ENCODE data around the gene TIPARP. TPM values are rescaled to one million over a fixed set of nuclear protein-coding genes. Genes with fewer than 3 reads are reported as not detected.

TIPARP gene
- total and polyA plus RNA-seq, 2 experiments from 2014 or later = 4.5 to 6.9 TPM

DNA sequence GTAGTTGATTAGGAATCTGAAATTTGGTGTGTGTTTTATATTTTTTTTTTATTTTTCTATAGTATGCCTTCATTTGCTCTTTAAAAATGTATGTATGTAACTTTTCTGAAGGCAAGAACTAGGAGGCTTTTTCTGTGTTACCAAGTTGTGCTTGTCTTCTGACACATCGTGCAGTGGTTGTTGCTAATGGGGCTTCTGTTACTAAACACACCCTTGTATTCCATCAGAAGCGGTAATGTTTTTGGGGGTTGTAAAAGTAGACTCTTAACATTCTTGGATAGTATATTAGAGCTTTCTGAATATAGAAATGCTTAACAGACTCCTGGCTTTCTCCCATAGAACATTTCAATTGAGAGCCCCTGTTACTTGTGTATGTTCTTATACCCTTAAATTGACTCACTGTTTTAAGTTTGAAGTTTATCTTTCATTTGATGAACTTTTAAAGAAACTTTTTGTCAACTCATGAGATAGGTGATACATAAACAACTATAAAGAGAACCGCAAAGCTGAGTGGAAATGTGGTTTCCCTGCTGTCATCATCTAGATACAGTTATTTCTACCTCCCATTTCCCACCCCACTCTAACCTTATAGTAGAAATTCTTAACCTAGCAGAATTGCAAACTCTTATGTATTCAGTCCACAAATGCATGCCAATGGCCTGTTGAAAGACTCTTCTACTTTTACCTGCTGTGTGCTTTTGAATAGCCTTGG lies 2.5 kb downstream of the TIPARP start:
- H3K27me3 ChIP-seq (ENCODE audit: insufficient read depth) = peaks cover 16% of the 10 kb centered on the region; the same call in 1 of the 2 replicates
- TF ChIP-seq, protein P1, sequence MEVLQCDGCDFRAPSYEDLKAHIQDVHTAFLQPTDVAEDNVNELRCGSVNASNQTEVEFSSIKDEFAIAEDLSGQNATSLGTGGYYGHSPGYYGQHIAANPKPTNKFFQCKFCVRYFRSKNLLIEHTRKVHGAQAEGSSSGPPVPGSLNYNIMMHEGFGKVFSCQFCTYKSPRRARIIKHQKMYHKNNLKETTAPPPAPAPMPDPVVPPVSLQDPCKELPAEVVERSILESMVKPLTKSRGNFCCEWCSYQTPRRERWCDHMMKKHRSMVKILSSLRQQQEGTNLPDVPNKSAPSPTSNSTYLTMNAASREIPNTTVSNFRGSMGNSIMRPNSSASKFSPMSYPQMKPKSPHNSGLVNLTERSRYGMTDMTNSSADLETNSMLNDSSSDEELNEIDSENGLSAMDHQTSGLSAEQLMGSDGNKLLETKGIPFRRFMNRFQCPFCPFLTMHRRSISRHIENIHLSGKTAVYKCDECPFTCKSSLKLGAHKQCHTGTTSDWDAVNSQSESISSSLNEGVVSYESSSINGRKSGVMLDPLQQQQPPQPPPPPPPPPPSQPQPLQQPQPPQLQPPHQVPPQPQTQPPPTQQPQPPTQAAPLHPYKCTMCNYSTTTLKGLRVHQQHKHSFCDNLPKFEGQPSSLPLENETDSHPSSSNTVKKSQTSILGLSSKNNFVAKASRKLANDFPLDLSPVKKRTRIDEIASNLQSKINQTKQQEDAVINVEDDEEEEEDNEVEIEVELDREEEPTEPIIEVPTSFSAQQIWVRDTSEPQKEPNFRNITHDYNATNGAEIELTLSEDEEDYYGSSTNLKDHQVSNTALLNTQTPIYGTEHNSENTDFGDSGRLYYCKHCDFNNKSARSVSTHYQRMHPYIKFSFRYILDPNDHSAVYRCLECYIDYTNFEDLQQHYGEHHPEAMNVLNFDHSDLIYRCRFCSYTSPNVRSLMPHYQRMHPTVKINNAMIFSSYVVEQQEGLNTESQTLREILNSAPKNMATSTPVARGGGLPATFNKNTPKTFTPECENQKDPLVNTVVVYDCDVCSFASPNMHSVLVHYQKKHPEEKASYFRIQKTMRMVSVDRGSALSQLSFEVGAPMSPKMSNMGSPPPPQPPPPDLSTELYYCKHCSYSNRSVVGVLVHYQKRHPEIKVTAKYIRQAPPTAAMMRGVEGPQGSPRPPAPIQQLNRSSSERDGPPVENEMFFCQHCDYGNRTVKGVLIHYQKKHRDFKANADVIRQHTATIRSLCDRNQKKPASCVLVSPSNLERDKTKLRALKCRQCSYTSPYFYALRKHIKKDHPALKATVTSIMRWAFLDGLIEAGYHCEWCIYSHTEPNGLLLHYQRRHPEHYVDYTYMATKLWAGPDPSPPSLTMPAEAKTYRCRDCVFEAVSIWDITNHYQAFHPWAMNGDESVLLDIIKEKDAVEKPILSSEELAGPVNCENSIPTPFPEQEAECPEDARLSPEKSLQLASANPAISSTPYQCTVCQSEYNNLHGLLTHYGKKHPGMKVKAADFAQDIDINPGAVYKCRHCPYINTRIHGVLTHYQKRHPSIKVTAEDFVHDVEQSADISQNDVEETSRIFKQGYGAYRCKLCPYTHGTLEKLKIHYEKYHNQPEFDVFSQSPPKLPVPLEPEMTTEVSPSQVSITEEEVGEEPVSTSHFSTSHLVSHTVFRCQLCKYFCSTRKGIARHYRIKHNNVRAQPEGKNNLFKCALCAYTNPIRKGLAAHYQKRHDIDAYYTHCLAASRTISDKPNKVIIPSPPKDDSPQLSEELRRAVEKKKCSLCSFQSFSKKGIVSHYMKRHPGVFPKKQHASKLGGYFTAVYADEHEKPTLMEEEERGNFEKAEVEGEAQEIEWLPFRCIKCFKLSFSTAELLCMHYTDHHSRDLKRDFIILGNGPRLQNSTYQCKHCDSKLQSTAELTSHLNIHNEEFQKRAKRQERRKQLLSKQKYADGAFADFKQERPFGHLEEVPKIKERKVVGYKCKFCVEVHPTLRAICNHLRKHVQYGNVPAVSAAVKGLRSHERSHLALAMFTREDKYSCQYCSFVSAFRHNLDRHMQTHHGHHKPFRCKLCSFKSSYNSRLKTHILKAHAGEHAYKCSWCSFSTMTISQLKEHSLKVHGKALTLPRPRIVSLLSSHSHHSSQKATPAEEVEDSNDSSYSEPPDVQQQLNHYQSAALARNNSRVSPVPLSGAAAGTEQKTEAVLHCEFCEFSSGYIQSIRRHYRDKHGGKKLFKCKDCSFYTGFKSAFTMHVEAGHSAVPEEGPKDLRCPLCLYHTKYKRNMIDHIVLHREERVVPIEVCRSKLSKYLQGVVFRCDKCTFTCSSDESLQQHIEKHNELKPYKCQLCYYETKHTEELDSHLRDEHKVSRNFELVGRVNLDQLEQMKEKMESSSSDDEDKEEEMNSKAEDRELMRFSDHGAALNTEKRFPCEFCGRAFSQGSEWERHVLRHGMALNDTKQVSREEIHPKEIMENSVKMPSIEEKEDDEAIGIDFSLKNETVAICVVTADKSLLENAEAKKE (CRISPR knock-in tag; IDR thresholded peaks at IDR 0.05) = no peak
- TF ChIP-seq, protein P2, sequence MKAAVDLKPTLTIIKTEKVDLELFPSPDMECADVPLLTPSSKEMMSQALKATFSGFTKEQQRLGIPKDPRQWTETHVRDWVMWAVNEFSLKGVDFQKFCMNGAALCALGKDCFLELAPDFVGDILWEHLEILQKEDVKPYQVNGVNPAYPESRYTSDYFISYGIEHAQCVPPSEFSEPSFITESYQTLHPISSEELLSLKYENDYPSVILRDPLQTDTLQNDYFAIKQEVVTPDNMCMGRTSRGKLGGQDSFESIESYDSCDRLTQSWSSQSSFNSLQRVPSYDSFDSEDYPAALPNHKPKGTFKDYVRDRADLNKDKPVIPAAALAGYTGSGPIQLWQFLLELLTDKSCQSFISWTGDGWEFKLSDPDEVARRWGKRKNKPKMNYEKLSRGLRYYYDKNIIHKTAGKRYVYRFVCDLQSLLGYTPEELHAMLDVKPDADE (IDR thresholded peaks at IDR 0.05) = no peak
- no peak for TF ChIP-seq EZH2 (IDR thresholded peaks at IDR 0.05; ENCODE audit: low read depth, unreplicated experiment)
- TF ChIP-seq, protein P3, sequence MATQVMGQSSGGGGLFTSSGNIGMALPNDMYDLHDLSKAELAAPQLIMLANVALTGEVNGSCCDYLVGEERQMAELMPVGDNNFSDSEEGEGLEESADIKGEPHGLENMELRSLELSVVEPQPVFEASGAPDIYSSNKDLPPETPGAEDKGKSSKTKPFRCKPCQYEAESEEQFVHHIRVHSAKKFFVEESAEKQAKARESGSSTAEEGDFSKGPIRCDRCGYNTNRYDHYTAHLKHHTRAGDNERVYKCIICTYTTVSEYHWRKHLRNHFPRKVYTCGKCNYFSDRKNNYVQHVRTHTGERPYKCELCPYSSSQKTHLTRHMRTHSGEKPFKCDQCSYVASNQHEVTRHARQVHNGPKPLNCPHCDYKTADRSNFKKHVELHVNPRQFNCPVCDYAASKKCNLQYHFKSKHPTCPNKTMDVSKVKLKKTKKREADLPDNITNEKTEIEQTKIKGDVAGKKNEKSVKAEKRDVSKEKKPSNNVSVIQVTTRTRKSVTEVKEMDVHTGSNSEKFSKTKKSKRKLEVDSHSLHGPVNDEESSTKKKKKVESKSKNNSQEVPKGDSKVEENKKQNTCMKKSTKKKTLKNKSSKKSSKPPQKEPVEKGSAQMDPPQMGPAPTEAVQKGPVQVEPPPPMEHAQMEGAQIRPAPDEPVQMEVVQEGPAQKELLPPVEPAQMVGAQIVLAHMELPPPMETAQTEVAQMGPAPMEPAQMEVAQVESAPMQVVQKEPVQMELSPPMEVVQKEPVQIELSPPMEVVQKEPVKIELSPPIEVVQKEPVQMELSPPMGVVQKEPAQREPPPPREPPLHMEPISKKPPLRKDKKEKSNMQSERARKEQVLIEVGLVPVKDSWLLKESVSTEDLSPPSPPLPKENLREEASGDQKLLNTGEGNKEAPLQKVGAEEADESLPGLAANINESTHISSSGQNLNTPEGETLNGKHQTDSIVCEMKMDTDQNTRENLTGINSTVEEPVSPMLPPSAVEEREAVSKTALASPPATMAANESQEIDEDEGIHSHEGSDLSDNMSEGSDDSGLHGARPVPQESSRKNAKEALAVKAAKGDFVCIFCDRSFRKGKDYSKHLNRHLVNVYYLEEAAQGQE (IDR thresholded peaks at IDR 0.05; ENCODE audit: unreplicated experiment) = no peak
- TF ChIP-seq, protein P4, sequence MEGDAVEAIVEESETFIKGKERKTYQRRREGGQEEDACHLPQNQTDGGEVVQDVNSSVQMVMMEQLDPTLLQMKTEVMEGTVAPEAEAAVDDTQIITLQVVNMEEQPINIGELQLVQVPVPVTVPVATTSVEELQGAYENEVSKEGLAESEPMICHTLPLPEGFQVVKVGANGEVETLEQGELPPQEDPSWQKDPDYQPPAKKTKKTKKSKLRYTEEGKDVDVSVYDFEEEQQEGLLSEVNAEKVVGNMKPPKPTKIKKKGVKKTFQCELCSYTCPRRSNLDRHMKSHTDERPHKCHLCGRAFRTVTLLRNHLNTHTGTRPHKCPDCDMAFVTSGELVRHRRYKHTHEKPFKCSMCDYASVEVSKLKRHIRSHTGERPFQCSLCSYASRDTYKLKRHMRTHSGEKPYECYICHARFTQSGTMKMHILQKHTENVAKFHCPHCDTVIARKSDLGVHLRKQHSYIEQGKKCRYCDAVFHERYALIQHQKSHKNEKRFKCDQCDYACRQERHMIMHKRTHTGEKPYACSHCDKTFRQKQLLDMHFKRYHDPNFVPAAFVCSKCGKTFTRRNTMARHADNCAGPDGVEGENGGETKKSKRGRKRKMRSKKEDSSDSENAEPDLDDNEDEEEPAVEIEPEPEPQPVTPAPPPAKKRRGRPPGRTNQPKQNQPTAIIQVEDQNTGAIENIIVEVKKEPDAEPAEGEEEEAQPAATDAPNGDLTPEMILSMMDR (conservative IDR thresholded peaks at IDR 0.05; ENCODE audit: low read depth in 2 of 2) = no peak
- no peak for TF ChIP-seq ZNF114 (CRISPR knock-in tag; IDR thresholded peaks at IDR 0.05)
- H3K4me2 ChIP-seq = peak overlapping the region; percentile 86
- 0 out of 2 replicates have a peak, but pooled peaks cover 4% of the 10 kb centered on the region for H3K4me1 ChIP-seq (ENCODE audit: insufficient read depth)
- no peak for ATAC-seq
- no peaks in the 10 kb centered on the region for H3K9me2 ChIP-seq (ENCODE audit: insufficient read depth)
- no peak for DNase-seq (ENCODE audit: low spot score)
- H3F3A ChIP-seq (replicated peaks; ENCODE audit: low read depth) = 0 out of 2 replicates have a peak, but pooled peaks cover 3% of the 10 kb centered on the region
- Mint-ChIP-seq H3K9me3 (no peaks in the 10 kb centered on the region), H3K27ac (no peak overlapping the region), H3K36me3 (ENCODE audit: low read depth) (peaks cover 15% of the 10 kb centered on the region), H3K4me3 (peak overlapping the region; percentile 94), H3K27me3 (ENCODE audit: insufficient read depth, low read depth, poor library complexity) (peaks cover 3% of the 10 kb centered on the region), H3K4me1 (peaks cover 33% of the 10 kb centered on the region)
- peaks cover 12% of the 10 kb centered on the region for H3K36me3 ChIP-seq (ENCODE audit: insufficient read depth)
- peak overlapping the region; percentile 97; the same call in 1 of the 2 replicates for H3K4me3 ChIP-seq
- H3K27ac ChIP-seq (ENCODE audit: low read depth) = no peak overlapping the region
- H3K79me2 ChIP-seq (replicated peaks; ENCODE audit: insufficient read depth) = peaks cover 51% of the 10 kb centered on the region
- peaks cover 19% of the 10 kb centered on the region; the same call in 1 of the 2 replicates for H4K20me1 ChIP-seq (replicated peaks; ENCODE audit: insufficient read depth)
- no peak overlapping the region for H2AFZ ChIP-seq

Measured in GM23338 (cell line).